Liver (tissue), 9 donors: ENCODE results near the gene PLCL1. TPM values are rescaled to one million over a fixed set of nuclear protein-coding genes. Genes with fewer than 3 reads are reported as not detected.

Source experiments
- DNase-seq: peaks from one replicate; pipeline ENCODE4 v3.0.0-alpha.2; 2017; ENCODE audit warnings: low spot score
- H3K27ac ChIP-seq, 2 donors: one replicate each; pipeline ENCODE4 v1.7.0; 2013; ENCODE audit warnings: inconsistent platforms in 2 of 2, low read length in 2 of 2, control low read depth in 1 of 2, low read depth in 1 of 2, mild to moderate bottlenecking in 1 of 2
- H3K27me3 ChIP-seq, 4 donors: one replicate each; pipeline versions ENCODE4 v1.6.1 to v1.7.0; 2013; ENCODE audit warnings: low read length in 3 of 4, inconsistent platforms in 1 of 4, mild to moderate bottlenecking in 1 of 4, moderate library complexity in 1 of 4; ENCODE audit not compliant: control insufficient read depth in 4 of 4, insufficient read depth in 4 of 4
- H3K36me3 ChIP-seq, 4 donors: one replicate each; pipeline versions ENCODE4 v1.6.1 to v1.7.0; 2013; ENCODE audit warnings: low read length in 3 of 4, mild to moderate bottlenecking in 3 of 4, low read depth in 1 of 4, moderate library complexity in 1 of 4; ENCODE audit not compliant: control insufficient read depth in 4 of 4, insufficient read depth in 3 of 4
- H3K4me1 ChIP-seq, 4 donors: one replicate each; pipeline versions ENCODE4 v1.6.1 to v1.7.0; 2013; ENCODE audit warnings: low read length in 3 of 4, mild to moderate bottlenecking in 3 of 4, moderate library complexity in 1 of 4; ENCODE audit not compliant: control insufficient read depth in 4 of 4, insufficient read depth in 4 of 4
- H3K4me3 ChIP-seq, 3 donors: one replicate each; pipeline versions ENCODE4 v1.6.1 to v1.7.0; 2013; ENCODE audit warnings: low read length in 3 of 3, control low read depth in 1 of 3, low read depth in 1 of 3, mild to moderate bottlenecking in 1 of 3
- H3K9ac ChIP-seq, 2 donors: one replicate each; pipeline ENCODE4 v1.7.0; 2013; ENCODE audit warnings: low read length in 2 of 2, mild to moderate bottlenecking in 2 of 2, moderate library complexity in 2 of 2, control low read depth in 1 of 2, low read depth in 1 of 2
- H3K9me3 ChIP-seq, 4 donors: one replicate each; pipeline versions ENCODE4 v1.6.1 to v1.7.0; 2013; ENCODE audit warnings: low read length in 3 of 4; ENCODE audit not compliant: control insufficient read depth in 4 of 4
- EGR1 ChIP-seq, 2 donors: IDR thresholded peaks; 2 replicates each; pipeline ENCODE4 v1.6.1; 2016 to 2018; ENCODE audit warnings: antibody characterized with exemption in 2 of 2, low read depth in 2 of 2
- FOXA1 ChIP-seq: IDR thresholded peaks from 2 replicates; pipeline ENCODE4 v1.6.1; 2016; ENCODE audit warnings: antibody characterized with exemption
- FOXA2 ChIP-seq: IDR thresholded peaks from 2 replicates; pipeline ENCODE4 v1.6.1; 2016; ENCODE audit warnings: antibody characterized with exemption
- GABPA ChIP-seq, 2 donors: IDR thresholded peaks in 1 of 2; conservative IDR thresholded peaks in 1 of 2; 2 replicates each; pipeline ENCODE4 v1.6.1; 2016; ENCODE audit warnings: antibody characterized with exemption in 2 of 2, mild to moderate bottlenecking in 1 of 2, moderate library complexity in 1 of 2
- HNF4A ChIP-seq, 2 donors: conservative IDR thresholded peaks; 2 replicates each; pipeline ENCODE4 v1.6.1; 2016; ENCODE audit warnings: antibody characterized with exemption in 2 of 2, mild to moderate bottlenecking in 2 of 2
- HNF4G ChIP-seq: IDR thresholded peaks from 2 replicates; pipeline ENCODE4 v1.6.1; 2016; ENCODE audit warnings: antibody characterized with exemption
- JUND ChIP-seq, 2 donors: IDR thresholded peaks; 2 replicates each; pipeline ENCODE4 v1.6.1; 2016; ENCODE audit warnings: antibody characterized with exemption in 2 of 2
- NR2F2 ChIP-seq: IDR thresholded peaks from 2 replicates; pipeline ENCODE4 v1.6.1; 2016; ENCODE audit warnings: antibody characterized with exemption
- RAD21 ChIP-seq, 2 donors: IDR thresholded peaks; 2 replicates each; pipeline ENCODE4 v1.6.1; 2016; ENCODE audit warnings: antibody characterized with exemption in 2 of 2, mild to moderate bottlenecking in 2 of 2
- RXRA ChIP-seq, 2 donors: IDR thresholded peaks; 2 replicates each; pipeline ENCODE4 v1.6.1; 2017 to 2018; ENCODE audit warnings: antibody characterized with exemption in 2 of 2, mild to moderate bottlenecking in 1 of 2
- SP1 ChIP-seq: IDR thresholded peaks from 2 replicates; pipeline ENCODE4 v1.6.1; 2018; ENCODE audit warnings: antibody characterized with exemption, mild to moderate bottlenecking
- TAF1 ChIP-seq: conservative IDR thresholded peaks from 2 replicates; pipeline ENCODE4 v1.6.1; 2016; ENCODE audit warnings: antibody characterized with exemption, mild to moderate bottlenecking
- YY1 ChIP-seq: IDR thresholded peaks from 2 replicates; pipeline ENCODE4 v1.6.1; 2016; ENCODE audit warnings: antibody characterized with exemption, mild to moderate bottlenecking
- WGBS: extraction: QIAGEN DNeasy Blood & Tissue Kit; methylation state at CpG from one replicate; pipeline ENCODE4 v1.1.7; 2013; 5-methylcytosine and 5-hydroxymethylcytosine counted together
- polyA plus RNA-seq, 2 donors: library from polyadenylated mRNA; stranded (reverse) in 1 of 2; unstranded in 1 of 2; fragments of 200-250 nt in 1 of 2; fragments of >200 nt in 1 of 2; fragmentation: Nextera tagmentation in 1 of 2; extraction: Ambion mirVana in 1 of 2; gene quantifications; one replicate each; pipeline versions ENCODE4 v1.2.1 to v1.2.3, GENCODE V29; 2013 to 2015
- total RNA-seq, 2 donors: library from RNA; depleted of rRNA; stranded (reverse); fragments of >200 nt; gene quantifications; one replicate each; pipeline ENCODE4 v1.2.3, GENCODE V29; 2014
- TF ChIP-seq, protein P1 (sequence below): IDR thresholded peaks from 2 replicates; pipeline ENCODE4 v1.6.1; 2016; ENCODE audit warnings: antibody characterized with exemption, mild to moderate bottlenecking
- TF ChIP-seq, protein P2 (sequence below): IDR thresholded peaks from 2 replicates; pipeline ENCODE4 v1.6.1; 2016; ENCODE audit warnings: antibody characterized with exemption
- TF ChIP-seq, protein P3 (sequence below): IDR thresholded peaks from 2 replicates; pipeline ENCODE4 v1.6.1; 2016; ENCODE audit warnings: antibody characterized with exemption
- TF ChIP-seq, protein P4 (sequence below): fragments of 150-350 bp; IDR thresholded peaks from 2 replicates; pipeline ENCODE4 v1.5.1; 2017; ENCODE audit warnings: improper control_type of control experiment, low read depth, low read length; ENCODE audit not compliant: missing input control
- TF ChIP-seq, protein P5 (sequence below): IDR thresholded peaks from 2 replicates; pipeline ENCODE4 v1.6.1; 2016; ENCODE audit warnings: antibody characterized with exemption
- donor health status: healthy.
- donor health status: healthy.
- donor health status: healthy.
- donor health status: healthy.
- donor health status: healthy.

PLCL1 gene
- total and polyA plus RNA-seq, 4 donors: 0.08 to 0.59 (median 0.31) TPM

DNA sequence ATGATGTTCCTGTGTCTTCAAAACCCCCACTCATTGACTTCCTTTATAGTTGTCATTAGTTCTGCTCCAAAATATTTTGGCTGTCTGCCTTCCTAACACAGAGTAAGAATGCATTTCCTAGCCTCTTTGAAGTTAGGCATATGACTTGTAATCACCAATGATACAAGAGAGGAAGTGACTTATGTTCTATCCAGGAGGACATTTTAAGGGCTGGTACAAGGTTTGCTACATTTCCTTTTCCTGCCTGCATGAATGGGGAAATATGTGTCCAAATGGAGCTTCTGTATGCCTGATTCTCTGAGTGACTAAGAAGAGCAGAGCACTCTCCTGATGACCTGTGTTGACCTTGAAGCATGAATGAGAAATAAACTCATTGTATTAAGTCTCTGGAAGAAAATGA lies 115.1 kb downstream of the PLCL1 start:
- TF ChIP-seq SP1 (no peak), HNF4G (no peak), GABPA (IDR thresholded peaks at IDR 0.05 in 1 of 2, conservative IDR thresholded peaks at IDR 0.05 in 1 of 2) (no peak), HNF4A (conservative IDR thresholded peaks at IDR 0.05) (no peak), RXRA (IDR thresholded peaks at IDR 0.05) (no peak), EGR1 (IDR thresholded peaks at IDR 0.05; ENCODE audit: low read depth in 2 of 2) (no peak), RAD21 (IDR thresholded peaks at IDR 0.05) (no peak), JUND (IDR thresholded peaks at IDR 0.05) (no peak), NR2F2 (no peak), FOXA1 (no peak), TAF1 (no peak), YY1 (no peak), FOXA2 (no peak)
- TF ChIP-seq, protein P1, sequence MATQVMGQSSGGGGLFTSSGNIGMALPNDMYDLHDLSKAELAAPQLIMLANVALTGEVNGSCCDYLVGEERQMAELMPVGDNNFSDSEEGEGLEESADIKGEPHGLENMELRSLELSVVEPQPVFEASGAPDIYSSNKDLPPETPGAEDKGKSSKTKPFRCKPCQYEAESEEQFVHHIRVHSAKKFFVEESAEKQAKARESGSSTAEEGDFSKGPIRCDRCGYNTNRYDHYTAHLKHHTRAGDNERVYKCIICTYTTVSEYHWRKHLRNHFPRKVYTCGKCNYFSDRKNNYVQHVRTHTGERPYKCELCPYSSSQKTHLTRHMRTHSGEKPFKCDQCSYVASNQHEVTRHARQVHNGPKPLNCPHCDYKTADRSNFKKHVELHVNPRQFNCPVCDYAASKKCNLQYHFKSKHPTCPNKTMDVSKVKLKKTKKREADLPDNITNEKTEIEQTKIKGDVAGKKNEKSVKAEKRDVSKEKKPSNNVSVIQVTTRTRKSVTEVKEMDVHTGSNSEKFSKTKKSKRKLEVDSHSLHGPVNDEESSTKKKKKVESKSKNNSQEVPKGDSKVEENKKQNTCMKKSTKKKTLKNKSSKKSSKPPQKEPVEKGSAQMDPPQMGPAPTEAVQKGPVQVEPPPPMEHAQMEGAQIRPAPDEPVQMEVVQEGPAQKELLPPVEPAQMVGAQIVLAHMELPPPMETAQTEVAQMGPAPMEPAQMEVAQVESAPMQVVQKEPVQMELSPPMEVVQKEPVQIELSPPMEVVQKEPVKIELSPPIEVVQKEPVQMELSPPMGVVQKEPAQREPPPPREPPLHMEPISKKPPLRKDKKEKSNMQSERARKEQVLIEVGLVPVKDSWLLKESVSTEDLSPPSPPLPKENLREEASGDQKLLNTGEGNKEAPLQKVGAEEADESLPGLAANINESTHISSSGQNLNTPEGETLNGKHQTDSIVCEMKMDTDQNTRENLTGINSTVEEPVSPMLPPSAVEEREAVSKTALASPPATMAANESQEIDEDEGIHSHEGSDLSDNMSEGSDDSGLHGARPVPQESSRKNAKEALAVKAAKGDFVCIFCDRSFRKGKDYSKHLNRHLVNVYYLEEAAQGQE: no peak
- TF ChIP-seq, protein P2, sequence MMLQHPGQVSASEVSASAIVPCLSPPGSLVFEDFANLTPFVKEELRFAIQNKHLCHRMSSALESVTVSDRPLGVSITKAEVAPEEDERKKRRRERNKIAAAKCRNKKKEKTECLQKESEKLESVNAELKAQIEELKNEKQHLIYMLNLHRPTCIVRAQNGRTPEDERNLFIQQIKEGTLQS: no peak
- TF ChIP-seq, protein P3, sequence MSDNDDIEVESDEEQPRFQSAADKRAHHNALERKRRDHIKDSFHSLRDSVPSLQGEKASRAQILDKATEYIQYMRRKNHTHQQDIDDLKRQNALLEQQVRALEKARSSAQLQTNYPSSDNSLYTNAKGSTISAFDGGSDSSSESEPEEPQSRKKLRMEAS: no peak
- TF ChIP-seq, protein P4, sequence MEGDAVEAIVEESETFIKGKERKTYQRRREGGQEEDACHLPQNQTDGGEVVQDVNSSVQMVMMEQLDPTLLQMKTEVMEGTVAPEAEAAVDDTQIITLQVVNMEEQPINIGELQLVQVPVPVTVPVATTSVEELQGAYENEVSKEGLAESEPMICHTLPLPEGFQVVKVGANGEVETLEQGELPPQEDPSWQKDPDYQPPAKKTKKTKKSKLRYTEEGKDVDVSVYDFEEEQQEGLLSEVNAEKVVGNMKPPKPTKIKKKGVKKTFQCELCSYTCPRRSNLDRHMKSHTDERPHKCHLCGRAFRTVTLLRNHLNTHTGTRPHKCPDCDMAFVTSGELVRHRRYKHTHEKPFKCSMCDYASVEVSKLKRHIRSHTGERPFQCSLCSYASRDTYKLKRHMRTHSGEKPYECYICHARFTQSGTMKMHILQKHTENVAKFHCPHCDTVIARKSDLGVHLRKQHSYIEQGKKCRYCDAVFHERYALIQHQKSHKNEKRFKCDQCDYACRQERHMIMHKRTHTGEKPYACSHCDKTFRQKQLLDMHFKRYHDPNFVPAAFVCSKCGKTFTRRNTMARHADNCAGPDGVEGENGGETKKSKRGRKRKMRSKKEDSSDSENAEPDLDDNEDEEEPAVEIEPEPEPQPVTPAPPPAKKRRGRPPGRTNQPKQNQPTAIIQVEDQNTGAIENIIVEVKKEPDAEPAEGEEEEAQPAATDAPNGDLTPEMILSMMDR: no peak
- TF ChIP-seq, protein P5, sequence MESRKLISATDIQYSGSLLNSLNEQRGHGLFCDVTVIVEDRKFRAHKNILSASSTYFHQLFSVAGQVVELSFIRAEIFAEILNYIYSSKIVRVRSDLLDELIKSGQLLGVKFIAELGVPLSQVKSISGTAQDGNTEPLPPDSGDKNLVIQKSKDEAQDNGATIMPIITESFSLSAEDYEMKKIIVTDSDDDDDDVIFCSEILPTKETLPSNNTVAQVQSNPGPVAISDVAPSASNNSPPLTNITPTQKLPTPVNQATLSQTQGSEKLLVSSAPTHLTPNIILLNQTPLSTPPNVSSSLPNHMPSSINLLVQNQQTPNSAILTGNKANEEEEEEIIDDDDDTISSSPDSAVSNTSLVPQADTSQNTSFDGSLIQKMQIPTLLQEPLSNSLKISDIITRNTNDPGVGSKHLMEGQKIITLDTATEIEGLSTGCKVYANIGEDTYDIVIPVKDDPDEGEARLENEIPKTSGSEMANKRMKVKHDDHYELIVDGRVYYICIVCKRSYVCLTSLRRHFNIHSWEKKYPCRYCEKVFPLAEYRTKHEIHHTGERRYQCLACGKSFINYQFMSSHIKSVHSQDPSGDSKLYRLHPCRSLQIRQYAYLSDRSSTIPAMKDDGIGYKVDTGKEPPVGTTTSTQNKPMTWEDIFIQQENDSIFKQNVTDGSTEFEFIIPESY: no peak
- Histone ChIP-seq H3K9ac (no peak overlapping the region), H3K27me3 (no peaks in the 10 kb centered on the region), H3K4me1 (no peaks in the 10 kb centered on the region), H3K9me3 (no peaks in the 10 kb centered on the region), H3K27ac (no peak overlapping the region), H3K36me3 (no peaks in the 10 kb centered on the region), H3K4me3 (no peak overlapping the region)
- DNase-seq: no peak

DNA sequence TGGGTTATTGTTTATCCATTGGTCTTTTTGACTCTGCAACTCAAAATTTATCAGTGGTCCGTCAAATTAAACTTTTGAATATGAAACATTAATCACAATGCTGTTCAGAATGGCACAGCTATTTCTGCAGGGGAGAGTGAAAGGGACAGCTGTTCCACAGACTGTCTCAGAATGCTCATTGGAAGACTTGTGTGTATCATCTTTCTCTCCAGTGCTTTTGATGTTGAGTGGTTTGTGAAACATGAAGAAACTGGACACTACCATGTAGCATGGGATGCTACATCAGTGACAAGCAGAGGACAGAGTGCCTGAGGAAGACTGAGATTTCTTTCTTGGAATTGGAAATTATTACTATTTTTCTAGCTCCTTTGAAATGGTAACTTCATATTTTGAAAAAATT lies 115.7 kb downstream of the PLCL1 start:
- Histone ChIP-seq H3K9ac (no peak overlapping the region), H3K4me3 (no peak overlapping the region), H3K27ac (no peak overlapping the region), H3K27me3 (no peaks in the 10 kb centered on the region), H3K4me1 (no peaks in the 10 kb centered on the region), H3K9me3 (no peaks in the 10 kb centered on the region), H3K36me3 (no peaks in the 10 kb centered on the region)
- WGBS: 91% methylated on average over 1 of the region's 1 CpG
- DNase-seq: no peak
- TF ChIP-seq, protein P4: no peak
- no peak for TF ChIP-seq FOXA2
